Uterus (tissue), 2 donors: ENCODE data around the gene KIF5B.

Source experiments
- CTCF ChIP-seq, 4 experiments: fragments of 200-600 bp in 2 of 4; fragments of 450-650 bp in 2 of 4; sonication (generic) in 2 of 4; IDR thresholded peaks; one replicate each; pipeline ENCODE4 v1.5.1; 2016 to 2019; ENCODE audit warnings: antibody characterized with exemption in 4 of 4, mild to moderate bottlenecking in 2 of 4, moderate library complexity in 1 of 4
- POLR2A ChIP-seq, 2 donors: fragments of 450-650 bp; IDR thresholded peaks; one replicate each; pipeline ENCODE4 v1.6.1; 2016; ENCODE audit warnings: antibody characterized with exemption in 2 of 2, mild to moderate bottlenecking in 1 of 2, moderate library complexity in 1 of 2

- TF ChIP-seq POLR2A (IDR thresholded peaks at IDR 0.05) (no peak), CTCF (IDR thresholded peaks at IDR 0.05) (no peak)
Measured at GRCh38 chr10:31978156-31978483, 78.1 kb downstream of the KIF5B start.
